Renal cortical epithelial cell (primary cell): ENCODE measurements around the gene SLC41A3. TPM values are rescaled to one million over a fixed set of nuclear protein-coding genes. Genes with fewer than 3 reads are reported as not detected.
"Not testable (repeated sequence)": the region's sequence is repeated elsewhere in the genome, so short reads cannot be mapped to it uniquely, and the experiment has no call there.

Source experiments
- DNase-seq: peaks from one replicate; pipeline ENCODE4 v3.0.0-alpha.2; 2011; ENCODE audit warnings: low read depth
- total RNA-seq: library from RNA; depleted of rRNA; stranded (reverse); fragments of >200 nt; gene quantifications from 2 replicates; pipeline ENCODE4 v1.2.3, GENCODE V29; 2014

Gene SLC41A3
- total RNA-seq, 1 donor from 2014 or later = 78.6 TPM

DNA sequence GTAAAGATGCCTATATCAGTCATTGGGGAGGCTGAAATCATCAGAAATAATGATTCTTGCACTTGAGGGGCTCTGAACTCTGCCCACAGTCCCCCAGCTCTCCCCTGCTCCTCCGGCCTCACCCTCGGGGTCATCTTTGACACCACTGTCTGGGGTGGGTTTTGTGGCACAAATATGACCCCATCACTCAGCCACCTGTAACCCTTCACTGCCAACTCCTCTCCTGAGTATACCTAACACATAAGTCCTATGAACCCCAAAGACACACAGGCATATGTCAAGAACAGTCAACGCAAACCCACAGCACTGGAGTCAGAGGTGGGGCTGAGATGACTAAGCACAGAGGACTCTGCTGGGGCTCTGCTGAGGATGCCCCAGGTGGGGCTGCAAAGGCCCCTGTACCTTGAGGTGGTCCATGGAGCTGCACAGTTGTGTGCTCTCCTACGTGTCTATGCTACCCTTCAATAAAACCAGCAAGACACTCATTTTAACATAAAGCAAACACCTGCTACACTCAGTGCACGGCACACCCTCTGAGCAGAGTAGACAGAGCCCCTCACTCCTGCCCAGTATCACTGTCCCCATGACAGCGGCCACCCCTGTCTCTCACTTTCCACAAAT, 29.9 kb downstream of the SLC41A3 start:
- DNase-seq = no peak

DNA sequence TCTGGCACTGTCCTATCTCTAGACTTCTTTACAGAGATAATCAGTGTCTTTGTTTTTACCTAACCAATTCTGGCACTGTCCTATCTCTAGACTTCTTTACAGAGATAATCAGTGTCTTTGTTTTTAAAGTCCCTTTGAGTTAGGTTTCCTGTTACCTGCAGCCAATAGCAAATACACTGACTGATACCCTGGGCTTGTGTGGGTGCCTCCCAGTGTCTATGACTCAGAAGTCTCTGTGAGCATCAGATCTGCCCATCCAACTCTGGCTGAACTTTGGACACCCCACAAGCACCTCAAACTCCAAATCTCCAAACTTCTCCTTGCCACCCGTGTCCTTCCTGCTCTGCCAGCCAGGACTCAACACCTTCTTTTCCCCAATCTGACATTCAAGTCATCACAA, 30.4 kb downstream of the SLC41A3 start:
- peak; percentile 2 for DNase-seq

DNA sequence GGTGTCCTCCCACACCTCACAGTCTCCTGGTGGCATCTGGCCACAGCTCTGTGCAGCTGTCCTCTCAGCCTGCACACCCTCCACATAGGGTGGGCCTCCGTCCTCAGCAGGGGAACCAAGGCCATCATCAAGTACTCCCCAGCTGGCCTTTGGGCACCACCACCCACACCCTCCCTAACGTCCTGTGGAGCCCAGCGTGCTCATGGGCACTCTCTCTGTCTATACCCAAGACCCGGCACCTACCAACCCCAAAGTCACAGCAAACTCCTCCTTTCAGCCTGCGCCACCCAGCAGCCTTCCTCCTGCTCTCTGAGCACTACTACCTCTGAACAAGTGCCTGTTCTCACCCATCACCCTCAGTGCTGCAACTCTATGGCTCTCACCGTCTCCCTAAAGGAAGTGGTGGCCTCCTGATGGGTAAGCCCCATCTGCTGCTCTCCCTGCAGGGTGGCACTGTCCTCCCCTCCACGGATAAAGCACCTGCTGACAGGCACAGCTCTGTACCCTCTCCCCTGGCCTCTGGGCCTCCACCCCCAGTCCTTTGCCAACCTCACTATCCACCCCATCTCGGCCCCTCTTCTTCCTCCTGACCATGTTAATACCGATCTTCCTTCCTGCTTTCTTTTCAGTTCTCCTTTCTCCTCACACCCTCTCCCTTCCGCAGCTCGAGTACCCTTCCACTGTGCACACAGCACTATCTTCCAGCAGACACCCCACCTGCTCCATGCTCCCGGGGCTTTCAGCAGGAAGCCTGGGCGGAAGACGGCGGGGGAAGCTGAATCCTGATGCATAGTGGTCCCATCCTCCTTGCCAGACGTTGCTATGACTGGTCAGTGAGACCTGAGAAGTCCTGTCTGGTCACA, 31.5 kb downstream of the SLC41A3 start:
- no peak for DNase-seq

DNA sequence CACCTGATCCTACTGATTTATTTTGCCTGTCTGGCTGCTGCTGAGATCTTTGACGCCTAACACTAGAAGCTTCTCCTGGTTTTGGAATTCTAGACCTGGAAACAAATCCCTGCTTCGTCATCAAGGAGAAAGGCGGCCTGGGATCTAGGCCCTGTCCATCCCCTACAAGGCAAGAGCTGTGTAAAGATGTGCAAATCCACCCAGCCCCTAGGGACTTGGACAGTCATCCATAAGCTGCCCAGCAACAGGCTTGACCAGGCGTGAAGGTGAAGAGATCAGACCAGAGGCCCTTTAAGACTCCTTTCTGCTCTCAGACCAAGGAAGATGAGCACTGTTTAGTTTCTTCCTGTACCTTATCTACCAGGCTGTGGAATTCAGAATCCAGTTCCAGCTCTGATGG, 32.2 kb downstream of the SLC41A3 start:
- no peak for DNase-seq

DNA sequence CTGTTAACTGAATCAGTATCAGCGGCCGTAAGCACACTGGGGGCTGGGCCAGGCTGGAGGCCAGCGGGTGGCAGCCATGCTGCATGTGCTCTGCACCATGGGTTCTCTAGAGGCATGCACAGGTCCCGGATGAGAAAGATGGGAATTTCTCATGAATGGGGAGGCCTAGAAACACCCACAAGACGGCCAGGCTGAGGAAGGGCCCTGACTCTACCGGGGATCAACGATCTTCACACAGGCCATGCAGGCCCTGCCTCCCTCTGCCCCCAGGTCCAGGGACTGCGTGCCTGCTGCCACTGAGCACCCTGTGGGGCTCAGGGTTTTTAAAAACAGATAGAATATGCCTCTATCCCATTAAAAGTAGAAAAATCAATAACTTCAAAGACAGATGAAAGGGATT, 32.7 kb downstream of the SLC41A3 start:
- no peak for DNase-seq

DNA sequence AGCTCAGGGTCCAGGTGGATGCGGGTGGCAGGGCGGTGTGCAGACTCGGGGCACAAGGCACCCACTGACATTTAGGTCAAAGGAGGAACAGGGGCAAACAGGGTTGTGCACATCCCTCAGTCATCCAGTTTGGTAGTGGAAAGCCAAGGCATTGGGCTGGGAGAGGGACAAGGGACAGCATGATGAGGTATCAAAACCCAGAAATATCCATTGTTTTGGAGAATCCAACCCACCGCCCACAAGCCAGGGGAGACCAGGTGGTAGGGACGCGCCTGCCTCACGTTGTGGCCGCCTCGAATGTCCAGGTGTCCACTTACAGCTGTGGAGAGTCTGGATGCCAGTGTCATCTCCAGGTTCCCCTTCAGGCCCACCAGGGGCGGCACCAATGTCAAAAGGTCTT, 33.3 kb downstream of the SLC41A3 start:
- no peak for DNase-seq

DNA sequence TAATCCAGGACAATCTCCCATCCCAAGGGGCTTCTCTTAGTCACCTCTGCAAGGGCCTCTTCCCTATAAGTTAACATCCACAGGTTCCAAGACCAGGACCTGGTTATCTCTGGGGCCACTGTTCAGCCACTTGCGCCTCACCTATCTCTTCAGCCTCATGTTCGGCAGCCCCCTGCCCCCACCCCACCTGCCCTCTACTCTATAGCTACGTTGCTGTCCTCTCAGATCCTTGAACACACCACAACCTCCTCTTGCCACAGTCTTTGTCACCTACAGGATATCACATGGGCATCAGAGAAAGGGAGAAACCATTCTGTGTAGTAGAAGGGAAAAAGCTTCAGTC, 33.9 kb downstream of the SLC41A3 start:
- DNase-seq = no peak

DNA sequence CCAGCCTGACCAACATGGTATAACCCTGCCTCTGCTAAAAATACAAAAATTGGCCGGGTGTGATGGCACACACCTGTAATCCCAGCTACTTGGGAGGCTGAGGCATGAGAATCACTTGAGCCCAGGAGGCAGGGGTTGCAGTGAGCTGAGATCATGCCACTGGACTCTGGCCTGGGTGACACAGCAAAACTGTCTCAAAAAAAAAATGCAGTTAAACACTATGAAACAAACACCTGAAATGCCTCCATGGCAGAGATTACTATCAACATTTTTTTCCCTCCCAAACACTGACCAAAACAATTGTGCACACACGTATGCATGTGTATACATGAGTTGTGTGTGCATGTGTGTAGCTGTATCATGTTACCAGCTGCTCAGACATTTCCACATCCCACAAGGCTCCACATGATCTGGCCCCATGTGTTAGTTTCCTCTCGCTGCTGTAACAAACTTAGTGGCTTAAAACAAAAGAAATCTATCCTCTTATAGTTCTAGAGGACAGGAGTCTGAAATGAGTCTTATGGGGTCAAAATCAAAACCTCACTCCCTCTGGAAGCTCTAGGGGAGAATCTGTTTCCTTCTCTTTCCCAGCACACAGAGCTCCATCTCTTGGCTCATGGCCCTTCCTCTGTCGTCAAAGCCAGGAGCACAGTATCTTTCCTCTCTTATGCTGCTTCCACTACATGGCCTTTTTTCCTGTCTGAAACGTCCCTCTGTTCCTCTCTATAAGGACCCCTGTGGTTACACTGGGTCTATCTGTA, 34.5 kb downstream of the SLC41A3 start:
- no peak for DNase-seq

DNA sequence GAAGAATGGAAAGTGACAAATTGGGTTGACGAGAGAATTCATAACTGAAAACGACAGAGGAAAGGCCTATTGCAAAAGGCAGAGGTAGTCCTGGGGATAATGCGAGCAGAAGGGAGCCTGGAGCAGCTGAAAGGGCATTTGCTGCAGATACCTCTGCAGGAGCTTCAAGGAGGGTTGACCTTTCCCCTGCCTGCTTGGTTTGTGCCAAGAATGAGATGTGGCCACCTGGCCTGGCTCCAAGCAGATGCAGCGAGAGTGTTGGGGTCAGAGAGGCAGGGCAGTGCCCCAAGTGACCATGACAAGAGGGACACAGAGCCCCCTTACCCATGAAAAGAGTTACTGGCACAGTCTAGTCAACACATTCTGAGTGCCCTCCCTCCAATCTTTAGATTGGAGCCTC, 43.5 kb downstream of the SLC41A3 start:
- DNase-seq = no peak

DNA sequence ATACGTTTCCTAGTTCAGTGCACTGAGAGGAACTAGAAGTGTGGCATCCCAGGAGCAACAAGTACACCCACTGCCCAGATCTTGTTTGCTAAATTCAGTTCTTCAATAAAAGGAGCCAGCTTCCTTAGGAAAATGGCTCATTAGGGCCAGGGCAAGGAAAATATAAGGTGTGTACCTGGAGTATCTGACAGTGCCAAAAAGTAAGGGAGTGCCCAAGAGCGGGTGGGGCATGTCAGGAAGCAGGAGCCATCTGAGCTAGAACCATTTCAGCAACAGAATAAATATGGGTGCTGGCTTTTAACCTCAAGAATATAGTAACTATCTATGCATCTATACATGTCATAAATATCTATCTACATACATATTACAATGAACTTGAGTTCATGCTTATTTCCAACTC, 44.1 kb downstream of the SLC41A3 start:
- no peak for DNase-seq

DNA sequence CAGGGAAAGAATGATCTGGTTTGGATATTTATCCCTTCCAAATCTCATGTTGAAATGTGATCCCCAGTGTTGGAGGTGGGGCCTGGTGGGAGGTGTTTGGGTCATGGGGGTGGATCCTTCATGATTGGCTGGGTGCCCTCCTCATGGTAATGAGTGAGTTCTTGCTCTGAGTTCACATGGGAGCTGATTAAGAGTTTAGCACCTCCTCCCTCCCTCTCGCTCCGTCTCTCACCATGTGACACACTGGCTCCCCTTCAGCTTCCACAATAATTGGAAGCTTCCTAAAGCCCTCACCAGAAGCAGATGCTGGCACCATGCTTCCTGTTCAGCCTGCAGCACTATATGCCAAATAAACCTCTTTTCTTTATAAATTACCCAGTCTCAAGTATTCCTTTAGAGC, 45.1 kb downstream of the SLC41A3 start:
- not testable (repeated sequence) for DNase-seq

DNA sequence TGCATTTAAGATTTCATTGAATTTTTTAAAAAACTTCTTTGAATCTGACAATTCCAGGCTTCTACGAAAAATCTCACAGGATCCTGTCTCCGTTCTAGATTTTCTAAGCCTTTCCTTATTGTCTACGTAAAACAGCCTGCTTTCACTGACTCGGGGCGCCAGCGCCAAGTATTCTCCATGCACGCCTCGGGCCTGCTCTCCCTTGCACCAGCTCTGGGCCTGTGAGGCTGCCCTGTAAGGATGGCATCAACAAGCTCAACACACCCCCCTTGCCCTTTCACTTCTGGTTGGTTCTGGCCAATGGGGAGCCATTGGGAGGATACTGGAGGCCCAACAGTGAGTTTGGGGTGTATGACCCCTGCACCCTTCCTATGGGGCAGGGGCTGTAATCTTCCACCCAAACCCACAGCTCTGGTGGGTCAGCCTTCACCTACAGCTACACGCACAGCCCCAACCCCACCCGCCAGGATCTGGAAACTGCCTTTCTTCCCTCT, 47.8 kb downstream of the SLC41A3 start:
- no peak for DNase-seq

DNA sequence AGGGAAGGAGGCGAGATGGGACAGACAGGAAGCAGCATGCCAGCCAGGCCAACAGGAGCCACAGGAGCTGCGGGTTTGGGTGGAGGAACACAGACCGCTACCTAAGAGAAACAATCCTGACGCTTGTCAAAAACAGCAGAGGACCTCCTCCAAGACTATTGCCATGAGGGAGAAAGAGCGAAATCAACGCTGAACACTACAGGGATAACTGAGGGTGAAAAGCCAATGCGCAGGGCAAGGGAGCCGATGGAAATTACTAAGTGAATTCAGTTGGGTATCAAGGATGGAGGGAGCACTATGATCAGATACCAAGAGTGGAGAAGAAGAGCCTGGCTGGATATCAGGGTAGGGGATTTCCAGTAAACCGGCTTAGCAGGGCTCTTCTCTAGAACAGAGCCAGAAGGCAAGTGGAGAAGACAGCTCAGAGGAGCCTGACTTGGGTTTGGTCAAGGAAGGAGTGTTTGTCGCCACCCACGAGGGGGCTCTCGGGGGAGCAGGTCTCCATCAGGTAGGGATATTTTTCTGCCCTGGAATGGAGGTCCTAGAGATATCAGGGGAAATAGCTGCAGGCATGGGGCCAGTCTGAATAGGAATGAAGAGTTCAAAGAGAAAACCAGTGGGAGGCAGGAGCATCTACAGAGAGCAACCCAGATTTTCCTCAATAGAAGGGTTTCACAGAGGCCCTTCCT, 48.4 kb downstream of the SLC41A3 start:
- no peak for DNase-seq

DNA sequence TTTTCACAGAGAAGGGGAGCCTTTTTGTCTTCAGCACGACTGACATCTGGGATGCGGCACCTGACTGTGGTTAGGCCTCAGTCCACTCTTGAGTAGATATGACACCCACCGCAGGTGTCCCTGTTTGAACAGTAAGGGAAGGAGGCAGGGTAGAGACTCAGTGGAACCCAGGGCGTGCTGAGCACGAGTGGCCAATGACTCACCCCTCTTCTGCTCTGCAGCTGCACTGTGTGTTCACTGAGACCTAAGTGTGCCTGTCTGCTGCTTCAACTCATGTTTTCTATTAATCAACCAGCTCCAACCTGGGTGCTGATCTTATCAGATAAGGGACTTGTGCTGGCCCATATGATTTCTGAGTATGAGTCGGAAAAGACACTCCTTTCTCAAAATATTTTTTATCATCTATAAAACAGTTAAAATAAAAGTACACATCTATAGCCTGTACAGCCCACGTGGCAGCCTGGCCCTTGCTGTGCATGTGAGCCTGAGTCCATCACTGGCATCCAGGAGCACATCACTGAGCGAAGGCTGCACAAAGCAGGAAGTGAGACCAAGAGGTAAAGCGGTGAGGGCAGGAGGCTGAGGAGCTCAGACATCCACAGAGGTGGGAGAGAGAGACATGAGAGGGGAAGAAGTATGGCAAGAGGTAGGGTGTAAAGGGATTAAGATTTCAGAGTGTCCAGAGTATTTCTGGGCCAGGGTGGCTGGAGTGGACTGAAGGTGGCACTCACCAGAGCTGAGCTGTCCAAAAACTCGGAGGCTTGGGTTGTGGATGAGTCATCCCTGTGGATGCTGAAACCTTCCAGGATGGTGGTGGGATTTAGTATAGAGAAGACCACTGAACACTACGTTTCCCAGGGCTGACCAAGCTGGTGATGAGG, 49.2 kb downstream of the SLC41A3 start:
- no peak for DNase-seq

DNA sequence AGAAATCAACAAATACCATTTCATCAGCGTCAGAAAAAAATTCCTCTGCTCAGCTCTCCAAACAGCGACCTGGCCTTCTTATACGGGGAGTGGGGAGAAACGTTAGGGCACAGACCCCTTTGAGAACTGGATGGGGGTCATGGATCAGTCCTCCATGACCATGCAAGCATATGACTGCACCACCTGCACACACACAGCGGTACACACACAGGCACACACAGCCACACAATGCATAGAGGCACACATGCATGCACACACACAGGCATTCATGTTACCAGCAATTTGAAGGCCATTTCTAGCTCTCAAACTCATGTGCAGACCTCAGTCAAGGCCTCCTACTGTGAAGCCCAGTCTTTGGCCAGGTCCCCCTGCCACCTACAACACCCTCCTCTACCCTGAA, 50.2 kb downstream of the SLC41A3 start:
- no peak for DNase-seq

DNA sequence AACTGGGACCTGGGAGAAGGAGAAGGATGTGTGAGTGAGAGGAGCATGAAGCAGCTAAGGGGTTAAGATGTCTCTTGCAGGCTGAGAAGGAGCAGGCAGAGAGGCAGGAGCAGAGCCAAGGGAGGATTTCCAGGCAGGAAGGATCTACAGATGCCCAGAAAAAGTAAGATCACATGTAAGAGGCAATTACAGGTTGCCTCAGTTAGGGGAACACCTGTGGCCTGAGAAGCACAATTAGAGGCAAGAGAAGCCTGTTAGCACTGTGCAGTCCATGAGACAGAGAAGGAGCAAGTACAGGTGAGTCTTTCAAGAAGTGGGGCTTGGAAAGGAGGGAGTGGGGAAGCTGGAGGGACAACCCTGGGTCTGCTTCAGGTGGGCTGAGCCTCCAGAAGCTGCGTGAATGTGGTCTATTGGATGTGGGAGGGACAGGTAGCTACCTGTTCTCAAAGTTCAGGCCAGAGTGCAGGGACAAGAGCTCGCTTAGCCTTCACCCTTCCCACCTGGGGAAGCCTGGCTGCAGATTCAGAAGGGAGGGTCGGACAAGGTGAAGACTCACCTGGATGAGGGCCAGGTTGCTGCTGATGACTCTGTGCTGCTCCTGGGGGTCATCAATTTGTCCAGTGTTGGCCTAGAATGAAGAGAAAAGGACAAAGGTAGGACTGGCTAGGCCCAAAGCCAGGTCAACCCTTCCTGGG, 50.7 kb downstream of the SLC41A3 start:
- DNase-seq = no peak

DNA sequence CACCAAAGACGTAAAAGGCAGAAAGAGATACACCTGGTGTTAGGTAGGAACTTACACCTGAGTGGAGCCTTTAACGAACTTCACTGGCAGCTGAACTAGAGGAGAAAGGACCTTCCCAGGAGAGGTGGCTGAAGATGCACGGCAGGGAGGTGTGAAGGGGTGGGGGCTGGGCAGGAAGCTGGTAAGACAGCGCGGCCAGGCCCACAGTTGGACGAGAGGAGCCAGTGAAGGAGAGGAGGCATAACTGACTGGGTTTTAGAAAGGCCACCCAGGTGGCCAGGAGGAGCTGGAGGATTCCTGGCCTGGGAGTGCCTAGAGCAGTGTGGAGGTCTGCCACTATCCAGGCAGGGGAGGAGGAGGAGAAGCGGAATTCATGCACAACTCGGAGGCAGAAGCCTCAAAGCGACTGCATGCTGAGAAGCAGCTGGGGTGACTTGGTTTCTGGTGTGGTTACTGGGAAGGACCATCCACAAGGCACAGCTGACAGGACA, 51.9 kb downstream of the SLC41A3 start:
- no peak for DNase-seq

DNA sequence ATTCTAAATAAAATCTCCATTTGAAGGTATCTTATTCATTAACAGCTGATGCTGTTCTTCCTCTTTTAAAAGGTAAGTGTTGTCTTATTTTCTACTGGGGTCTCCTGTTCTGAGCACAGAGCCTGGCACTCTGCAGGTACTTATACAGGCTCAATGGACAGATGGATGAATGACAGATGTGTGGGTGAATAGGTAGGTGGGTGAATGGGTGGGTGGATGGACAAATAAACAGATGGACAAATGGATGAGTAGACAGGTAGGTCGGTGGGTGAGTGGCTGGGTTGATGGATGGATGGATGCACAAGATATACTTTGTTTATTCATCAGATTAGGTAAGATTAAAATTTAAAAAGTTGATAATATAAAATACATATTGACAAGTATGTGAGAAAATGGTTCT, 53.5 kb downstream of the SLC41A3 start:
- DNase-seq = no peak

DNA sequence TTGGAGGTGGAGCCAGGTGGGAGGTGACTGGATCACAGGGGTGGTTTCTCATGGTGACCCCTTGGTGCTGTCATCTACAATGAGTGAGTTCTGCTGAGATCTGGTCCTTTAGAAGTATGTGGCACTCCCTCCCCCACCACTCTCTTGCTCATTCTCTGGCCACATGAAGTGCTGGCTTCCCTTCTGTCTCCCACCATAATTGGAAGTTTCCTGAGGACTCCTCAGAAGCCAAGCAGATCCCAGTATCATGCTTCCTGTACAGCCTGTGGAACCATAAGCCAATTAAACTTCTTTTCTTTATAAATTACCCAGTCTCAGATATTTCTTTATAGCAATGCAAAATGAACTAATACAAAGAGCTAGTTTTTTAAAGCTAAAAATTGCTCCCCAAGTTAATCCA, 54.7 kb downstream of the SLC41A3 start:
- no peak for DNase-seq

DNA sequence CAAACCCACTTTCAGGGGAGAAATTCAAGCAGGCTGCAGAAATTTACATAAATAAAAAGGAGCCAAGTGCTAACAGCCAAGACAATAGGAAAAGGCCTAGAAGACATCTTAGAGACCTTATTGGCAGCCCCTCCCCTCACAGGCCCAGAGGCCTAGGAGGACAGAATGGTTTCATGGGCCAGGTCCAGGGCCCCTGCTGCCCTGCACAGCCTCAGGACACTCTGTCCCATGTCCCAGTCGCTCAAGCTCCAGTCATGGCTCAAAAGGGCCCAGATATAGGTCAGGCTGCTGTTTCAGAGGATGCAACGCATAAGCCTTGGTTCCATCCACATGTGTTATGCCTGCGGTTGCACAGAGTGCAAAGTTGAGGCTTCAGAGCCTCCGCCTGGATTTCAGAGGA, 55.8 kb downstream of the SLC41A3 start:
- no peak for DNase-seq
